DMS53 treated with DMSO at 0.1 percent for 48 hours (cell line): Measurements from ENCODE around the gene WDR59.
"Not testable (repeated sequence)": the region's sequence is repeated elsewhere in the genome, so short reads cannot be mapped to it uniquely, and the experiment has no call there.

ENCODE experiments used
- DNase-seq: peaks from one replicate; lab custom pipeline; 2025; ENCODE audit not compliant: unreplicated experiment; lab: John Stamatoyannopoulos, UW

Gene WDR59

GRCh38 chr16:74908759-74909158 lies 76.2 kb downstream of the WDR59 start:
- not testable (repeated sequence) for DNase-seq

GRCh38 chr16:74903901-74904678 lies 80.8 kb downstream of the WDR59 start:
- no peak for DNase-seq

GRCh38 chr16:74903120-74903519 lies 81.8 kb downstream of the WDR59 start:
- DNase-seq: no peak

- DNase-seq: no peak
Observed at GRCh38 chr16:74902161-74902560, 82.8 kb downstream of the WDR59 start.

- no peak for DNase-seq
Observed at GRCh38 chr16:74901606-74902005, 83.3 kb downstream of the WDR59 start.

- no peak for DNase-seq
Observed at GRCh38 chr16:74899816-74900215, 85.1 kb downstream of the WDR59 start.

GRCh38 chr16:74898659-74899058 lies 86.3 kb downstream of the WDR59 start:
- no peak for DNase-seq

GRCh38 chr16:74896389-74897370 lies 88.2 kb downstream of the WDR59 start:
- no peak for DNase-seq

- DNase-seq: no peak
Observed at GRCh38 chr16:74893541-74893940, 91.4 kb downstream of the WDR59 start.

GRCh38 chr16:74892574-74893461 lies 92.1 kb downstream of the WDR59 start:
- no peak for DNase-seq

- DNase-seq: no peak
Observed at GRCh38 chr16:74888888-74889287, 96.0 kb downstream of the WDR59 start.

GRCh38 chr16:74888232-74888862 lies 96.6 kb downstream of the WDR59 start:
- no peak for DNase-seq

- no peak for DNase-seq
Observed at GRCh38 chr16:74887084-74887483, 97.8 kb downstream of the WDR59 start.

- DNase-seq: no peak
Observed at GRCh38 chr16:74877706-74878105, 107.2 kb downstream of the WDR59 start.

- DNase-seq: no peak
Observed at GRCh38 chr16:74874912-74875546, 109.9 kb downstream of the WDR59 start.

GRCh38 chr16:74874123-74874522 lies 110.8 kb downstream of the WDR59 start:
- DNase-seq: no peak

- no peak for DNase-seq
Observed at GRCh38 chr16:74872302-74872701, 112.6 kb downstream of the WDR59 start.

- no peak for DNase-seq
Observed at GRCh38 chr16:74871608-74872007, 113.3 kb downstream of the WDR59 start.

GRCh38 chr16:74868501-74868900 lies 116.4 kb downstream of the WDR59 start:
- DNase-seq: peak; percentile 0

GRCh38 chr16:74868035-74868434 lies 116.9 kb downstream of the WDR59 start:
- no peak for DNase-seq
